K562 (cell line): ENCODE results near the gene ALKBH4. TPM values are rescaled to one million over a fixed set of nuclear protein-coding genes. Genes with fewer than 3 reads are reported as not detected.

Source experiments
- ATAC-seq: fragments of 200-7000 bp; cut with Tn5 transposase; 3 replicates; pipeline ENCODE4 v1.9.1; 2020; ENCODE audit warnings: moderate library complexity
- BruUV-seq: library from RNA; stranded (reverse); fragments of 400-500 nt; replicated peaks from 2 replicates; lab custom pipeline; 2021; lab: Mats Ljungman, UMichigan
- CTCF ChIA-PET: fragments of 300-600 bp; formaldehyde crosslinking; extraction: SDS; loops from one replicate; lab custom pipeline; 2021; ENCODE audit warnings: low intra/inter-chr PET ratio; lab: Yijun Ruan, JAX
- POLR2A ChIA-PET: fragments of 300-600, 350-650 bp; sonication (Branson Sonifier 250); formaldehyde crosslinking; extraction: SDS; loops from one replicate; lab custom pipeline; 2021; ENCODE audit warnings: antibody characterized with exemption, inconsistent platforms; lab: Yijun Ruan, JAX
- DNase-seq, 4 experiments: peaks; one replicate each; pipeline versions ENCODE4 v3.0.0 to v3.0.0-alpha.2; 2011 to 2018; ENCODE audit warnings: low spot score in 3 of 4, mixed read lengths in 3 of 4; ENCODE audit errors: extremely low read depth in 1 of 4
- FAIRE-seq: peaks from 2 replicates; lab custom pipeline; 2011; peaks lifted over from hg19 to GRCh38; lab: Jason Lieb, UNC
- H2AFZ ChIP-seq: 2 replicates; pipeline ENCODE4 v1.6.0; 2011; ENCODE audit warnings: low read depth, low read length, control low read depth, inconsistent platforms
- H3K27ac ChIP-seq: fragments of 200-600 bp; 3 replicates; pipeline ENCODE4 v1.8.0; 2011; ENCODE audit warnings: low read depth, mild to moderate bottlenecking, control low read depth, inconsistent platforms, low read length, moderate library complexity, mixed read lengths; ENCODE audit errors: extremely low read depth
- H3K27me3 ChIP-seq, 2 experiments: fragments of 300-600 bp in 1 of 2; 2 replicates in 1 of 2; 3 replicates in 1 of 2; pipeline versions ENCODE4 v1.6.0 to v1.8.0; 2011; ENCODE audit warnings: inconsistent platforms in 2 of 2, low read length in 2 of 2, mild to moderate bottlenecking in 1 of 2, mixed read lengths in 1 of 2, moderate library complexity in 1 of 2; ENCODE audit not compliant: control insufficient read depth in 2 of 2, insufficient read depth in 2 of 2
- H3K36me3 ChIP-seq: fragments of 300-600 bp; 3 replicates; pipeline ENCODE4 v1.8.0; 2011; ENCODE audit warnings: mild to moderate bottlenecking, low read length, inconsistent platforms; ENCODE audit not compliant: control insufficient read depth, insufficient read depth
- H3K4me1 ChIP-seq, 2 experiments: fragments of 200-600 bp in 1 of 2; replicated peaks in 1 of 2; 2 replicates in 1 of 2; 3 replicates in 1 of 2; pipeline versions ENCODE4 v1.5.1 to v1.8.0; 2011; ENCODE audit warnings: inconsistent platforms in 2 of 2, low read length in 2 of 2, mild to moderate bottlenecking in 1 of 2, mixed read lengths in 1 of 2, moderate library complexity in 1 of 2; ENCODE audit not compliant: control insufficient read depth in 2 of 2, insufficient read depth in 2 of 2
- H3K4me2 ChIP-seq: 2 replicates; pipeline ENCODE4 v1.6.1; 2011; ENCODE audit warnings: low read length, control low read depth, inconsistent platforms, mixed read lengths; ENCODE audit not compliant: insufficient read depth
- H3K4me3 ChIP-seq: fragments of 200-600 bp; sonication (generic), shearing (Covaris generic); 2 replicates; pipeline ENCODE4 v1.5.1; 2016; ENCODE audit warnings: control low read depth, inconsistent platforms
- H3K79me2 ChIP-seq: fragments of 200-600 bp; 3 replicates; pipeline ENCODE4 v1.8.0; 2011; ENCODE audit warnings: low read length, inconsistent platforms; ENCODE audit not compliant: control insufficient read depth, insufficient read depth
- H3K9ac ChIP-seq, 2 experiments: 2 replicates each; pipeline versions ENCODE4 v1.6.0 to v1.6.1; 2011; ENCODE audit warnings: low read depth in 2 of 2, low read length in 2 of 2, control low read depth in 1 of 2, inconsistent platforms in 1 of 2, mild to moderate bottlenecking in 1 of 2, mixed read lengths in 1 of 2; ENCODE audit not compliant: insufficient read depth in 1 of 2
- H3K9me1 ChIP-seq: one replicate; pipeline ENCODE4 v1.6.0; 2011; ENCODE audit warnings: inconsistent platforms, mild to moderate bottlenecking, low read length, moderate library complexity; ENCODE audit not compliant: control insufficient read depth, insufficient read depth
- H3K9me3 ChIP-seq: replicated peaks from 2 replicates; pipeline ENCODE4 v1.5.1; 2011; ENCODE audit warnings: low read depth, low read length, inconsistent platforms; ENCODE audit not compliant: control insufficient read depth, insufficient read depth
- H4K20me1 ChIP-seq: replicated peaks from 2 replicates; pipeline ENCODE4 v1.6.1; 2011; ENCODE audit warnings: low read length, inconsistent platforms, mixed read lengths; ENCODE audit not compliant: control insufficient read depth, insufficient read depth
- FOXA1 ChIP-seq: fragments of 450-650 bp; IDR thresholded peaks from 2 replicates; pipeline ENCODE4 v1.6.1; 2016; ENCODE audit warnings: mild to moderate bottlenecking, borderline replicate concordance
- JUNB ChIP-seq: fragments of 450-650 bp; formaldehyde crosslinking; conservative IDR thresholded peaks from 2 replicates; pipeline ENCODE4 v1.4.0; 2020; ENCODE audit warnings: mild to moderate bottlenecking
- JUND ChIP-seq, 2 experiments: IDR thresholded peaks; 2 replicates in 1 of 2; 3 replicates in 1 of 2; pipeline ENCODE4 v1.6.1; 2011; ENCODE audit warnings: borderline replicate concordance in 2 of 2, low read depth in 2 of 2, low read length in 2 of 2, improper control_type of control experiment in 1 of 2, missing biosample characterization in 1 of 2, missing genetic modification characterization in 1 of 2, missing genetic modification reagents in 1 of 2
- NFIC ChIP-seq: fragments of 450-650 bp; IDR thresholded peaks from 2 replicates; pipeline ENCODE4 v1.6.1; 2017; ENCODE audit warnings: mild to moderate bottlenecking, inconsistent platforms
- PCBP2 ChIP-seq: fragments of 200-400 bp; formaldehyde crosslinking; IDR thresholded peaks from 2 replicates; pipeline ENCODE4 v1.6.1; 2018; ENCODE audit warnings: low read length, low read depth, mild to moderate bottlenecking, moderate library complexity; ENCODE audit not compliant: poor library complexity, severe bottlenecking
- POLR2A ChIP-seq: fragments of 450-650 bp; conservative IDR thresholded peaks from 2 replicates; pipeline ENCODE4 v1.6.1; 2016
- POLR2G ChIP-seq: fragments of 200-400 bp; formaldehyde crosslinking; IDR thresholded peaks from 2 replicates; pipeline ENCODE4 v1.6.1; 2017; ENCODE audit warnings: low read depth, mild to moderate bottlenecking, antibody characterized with exemption, low read length, moderate library complexity
- POLR3A ChIP-seq: IDR thresholded peaks from 2 replicates; pipeline ENCODE4 v1.6.1; 2011; ENCODE audit warnings: borderline replicate concordance, mild to moderate bottlenecking, moderate library complexity; ENCODE audit not compliant: insufficient read length, insufficient read depth; ENCODE audit errors: extremely low read depth
- RBFOX2 ChIP-seq: fragments of 200-400 bp; formaldehyde crosslinking; IDR thresholded peaks from 2 replicates; pipeline ENCODE4 v1.6.1; 2017; ENCODE audit warnings: low read depth, mild to moderate bottlenecking, low read length, moderate library complexity
- SIN3A ChIP-seq, 2 experiments: fragments of 150-350 bp in 1 of 2; IDR thresholded peaks; 2 replicates each; pipeline ENCODE4 v1.6.1; 2011 to 2016; ENCODE audit warnings: borderline replicate concordance in 2 of 2, low read depth in 2 of 2, low read length in 2 of 2, mild to moderate bottlenecking in 2 of 2, moderate library complexity in 2 of 2; ENCODE audit not compliant: control insufficient read depth in 1 of 2
- SRSF9 ChIP-seq: fragments of 200-400 bp; formaldehyde crosslinking; IDR thresholded peaks from 2 replicates; pipeline ENCODE4 v1.6.1; 2017; ENCODE audit warnings: low read depth, low read length, borderline replicate concordance
- ZNF561 ChIP-seq: fragments of 450-650 bp; formaldehyde crosslinking; conservative IDR thresholded peaks from 2 replicates; pipeline ENCODE4 v1.4.0; 2020; ENCODE audit warnings: mild to moderate bottlenecking, moderate library complexity
- WGBS: fragments of 100-300 bp; shearing (Covaris generic); methylation state at CpG from one replicate; pipeline ENCODE4 v1.1.6; 2016; ENCODE audit warnings: low coverage, mixed read lengths; ENCODE audit not compliant: insufficient coverage; ENCODE audit errors: missing lambda C conversion rate; 5-methylcytosine and 5-hydroxymethylcytosine counted together
- in situ Hi-C: fragments of 300-500 bp; cut with MboI; formaldehyde crosslinking; loops from 4 replicates; pipeline ENCODE4 v1.15.0; 2018; ENCODE audit warnings: inconsistent platforms, mixed read lengths
- intact Hi-C: fragments of 100-400 bp; cut with micrococcal nuclease; formaldehyde crosslinking; loops from 2 replicates; pipeline ENCODE4 v1.14.2; 2022
- polyA plus RNA-seq, 8 experiments: library from polyadenylated mRNA; depleted of rRNA in 4 of 8; stranded (reverse) in 5 of 8; unstranded in 3 of 8; fragments of >200 nt; fragmentation: Nextera tagmentation in 2 of 8; fragmentation: Illumina TruSeq in 1 of 8; extraction: Ambion mirVana in 2 of 8; extraction: Trizol in 1 of 8; gene quantifications; 2 replicates each; pipeline versions ENCODE4 v1.2.1 to v1.2.3, GENCODE V29; 2011 to 2014; ENCODE audit warnings: inconsistent platforms in 1 of 8, missing spikeins in 1 of 8
- total RNA-seq, 7 experiments: library from RNA; depleted of rRNA in 6 of 7; stranded (reverse); fragments of >200 nt in 6 of 7; fragmentation: Illumina TruSeq in 2 of 7; extraction: Trizol in 2 of 7; gene quantifications; 2 replicates each; pipeline versions ENCODE4 v1.2.1 to v1.2.3, GENCODE V29; 2011 to 2021; ENCODE audit warnings: low replicate concordance in 1 of 7
- TF ChIP-seq, protein P1 (sequence below): fragments of 250-450 bp; sonication (Bioruptor Pico); IDR thresholded peaks from 2 replicates; pipeline ENCODE4 v1.5.0; 2021

ALKBH4 gene
- total and polyA plus RNA-seq, 9 of the 15 experiments (the other 6 are each of a cell fraction or from before 2014, with no cell fraction given): 4.6 to 21.4 (median 11.8) TPM

DNA sequence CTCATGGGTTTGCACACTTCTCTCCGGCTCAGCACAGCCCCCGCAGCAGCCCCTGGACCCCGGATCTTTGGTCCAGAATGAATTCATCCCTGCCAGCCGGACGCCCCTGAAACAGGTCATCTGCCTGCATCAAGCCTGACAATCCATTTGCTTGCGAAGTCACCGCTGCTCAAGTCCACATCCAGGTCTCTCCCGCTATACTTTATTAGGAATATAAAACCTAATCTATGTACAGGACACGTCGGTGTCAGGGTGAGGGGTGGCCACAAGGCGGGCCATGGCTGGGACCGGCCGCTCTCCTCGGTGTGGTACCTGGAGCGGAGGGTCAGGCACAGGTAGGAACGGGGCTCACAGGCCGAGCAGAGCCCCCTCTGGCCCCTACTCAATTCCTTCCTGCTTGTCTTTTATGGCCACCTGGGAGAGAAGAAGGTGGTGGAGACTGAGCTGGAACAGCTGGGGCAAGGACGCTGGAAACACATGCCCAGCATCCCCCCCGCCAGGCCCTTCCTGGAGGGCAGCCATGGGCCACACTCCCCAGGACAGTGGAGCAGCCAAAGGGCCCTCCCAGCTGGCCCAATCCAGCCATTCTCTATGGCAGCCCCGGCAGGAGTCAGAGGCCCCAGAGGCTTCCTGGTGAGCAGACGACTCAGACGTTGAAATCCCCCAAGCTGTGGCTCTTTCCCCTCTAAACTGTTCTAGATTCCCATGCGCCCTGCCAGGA lies 8.8 kb upstream of the ALKBH4 start:
- peak overlapping the region in 1 of 2 experiments; percentile 68; a peak in 2 of 4 replicates for H3K9ac ChIP-seq
- peaks cover 0 to 36% of the 10 kb centered on the region in 2 experiments; a peak in 3 of 5 replicates for H3K4me1 ChIP-seq
- H3K9me1 ChIP-seq: no peaks in the 10 kb centered on the region

More for the DNA sequence above, 8.8 kb upstream of the ALKBH4 start:
- TF ChIP-seq JUNB (CRISPR knock-in tag) (no peak), NFIC (no peak), ZNF561 (CRISPR knock-in tag) (no peak), FOXA1 (no peak), PCBP2 (no peak), JUND (IDR thresholded peaks at IDR 0.05; ENCODE audit: borderline replicate concordance, low read depth, low read length) (no peak), JUND (tag; IDR thresholded peaks at IDR 0.05; ENCODE audit: borderline replicate concordance, low read depth, low read length) (no peak), SIN3A (IDR thresholded peaks at IDR 0.05; ENCODE audit: borderline replicate concordance in 2 of 2, control insufficient read depth in 1 of 2, low read depth in 2 of 2, low read length in 2 of 2) (no peak), POLR2G (peak; percentile 43; the same call in 1 of the 2 replicates), SRSF9 (no peak), POLR2A (peak; percentile 43), POLR3A (no peak), RBFOX2 (peak; percentile 46; the same call in 1 of the 2 replicates)
- TF ChIP-seq, protein P1, sequence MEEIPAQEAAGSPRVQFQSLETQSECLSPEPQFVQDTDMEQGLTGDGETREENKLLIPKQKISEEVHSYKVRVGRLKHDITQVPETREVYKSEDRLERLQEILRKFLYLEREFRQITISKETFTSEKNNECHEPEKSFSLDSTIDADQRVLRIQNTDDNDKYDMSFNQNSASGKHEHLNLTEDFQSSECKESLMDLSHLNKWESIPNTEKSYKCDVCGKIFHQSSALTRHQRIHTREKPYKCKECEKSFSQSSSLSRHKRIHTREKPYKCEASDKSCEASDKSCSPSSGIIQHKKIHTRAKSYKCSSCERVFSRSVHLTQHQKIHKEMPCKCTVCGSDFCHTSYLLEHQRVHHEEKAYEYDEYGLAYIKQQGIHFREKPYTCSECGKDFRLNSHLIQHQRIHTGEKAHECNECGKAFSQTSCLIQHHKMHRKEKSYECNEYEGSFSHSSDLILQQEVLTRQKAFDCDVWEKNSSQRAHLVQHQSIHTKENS (CRISPR knock-in tag): no peak
- no peak overlapping the region for H2AFZ ChIP-seq
- peaks cover 51% of the 10 kb centered on the region; the same call in 2 of the 3 replicates for H3K36me3 ChIP-seq
- BruUV-seq: TSS peak; percentile 16
- no peak overlapping the region for H3K4me2 ChIP-seq
- H3K4me3 ChIP-seq: no peak overlapping the region
- ChIA-PET CTCF (no interaction called here), POLR2A (interaction anchor here (0.6 to 1.6 kb wide), 2 partner anchors 9 to 174 kb away, joined by 3 to 4 read pairs; partner anchors contain the start of gene ALKBH4)
- H3K27me3 ChIP-seq: no peaks in the 10 kb centered on the region
- WGBS: 84% methylated on average over 22 of the region's 23 CpGs
- no peak for FAIRE-seq
- intact Hi-C loops: no loop called here
- H3K9me3 ChIP-seq: no peaks in the 10 kb centered on the region
- H3K79me2 ChIP-seq: no peaks in the 10 kb centered on the region; the same call in 2 of the 3 replicates
- no peak overlapping the region for H3K27ac ChIP-seq
- ATAC-seq: no peak
- no peak for DNase-seq
- H4K20me1 ChIP-seq: peaks cover 3% of the 10 kb centered on the region; the same call in 1 of the 2 replicates
- in situ Hi-C loops: loop anchor here (25.0 kb wide), 2 partner anchors 89 to 189 kb away; partner anchors contain the start of genes POLR2J2, POLR2J3, SPDYE2 and SPDYE2B
